ENCODE measurements around the gene SMARCC1.

GRCh38 chr3:47605652-47606051 is 176.0 kb downstream of the SMARCC1 start:
- no peak for TF ChIP-seq BHLHE40 (IDR thresholded peaks at IDR 0.05; ENCODE audit: low read depth, low read length)
- no peak for TF ChIP-seq CTCF (conservative IDR thresholded peaks at IDR 0.05; ENCODE audit: low read depth, low read length)
- no peak for TF ChIP-seq POLR2A (IDR thresholded peaks at IDR 0.05; ENCODE audit: low read depth, low read length)
- TF ChIP-seq RFX5 (IDR thresholded peaks at IDR 0.05; ENCODE audit: low read depth, low read length): no peak
- TF ChIP-seq CHD1 (IDR thresholded peaks at IDR 0.05; ENCODE audit: low read depth, low read length): no peak
- 0 out of 2 replicates have a peak, but pooled peaks have one; percentile 3 for TF ChIP-seq SMC3 (IDR thresholded peaks at IDR 0.05; ENCODE audit: low read depth, low read length)
- TF ChIP-seq CEBPB (IDR thresholded peaks at IDR 0.05; ENCODE audit: low read depth, low read length): no peak
- no peak for TF ChIP-seq RCOR1 (IDR thresholded peaks at IDR 0.05; ENCODE audit: insufficient replicate concordance, low read length)
- peak; percentile 23; the same call in 1 of the 2 replicates for TF ChIP-seq FOS (IDR thresholded peaks at IDR 0.05; ENCODE audit: low read depth, low read length)
- TF ChIP-seq NFE2L2 (IDR thresholded peaks at IDR 0.05; ENCODE audit: low read depth, low read length): no peak
- no peak for TF ChIP-seq USF2 (IDR thresholded peaks at IDR 0.05; ENCODE audit: low read depth, low read length)
- no peak for TF ChIP-seq MAFK (IDR thresholded peaks at IDR 0.05; ENCODE audit: low read depth, low read length)
- no peak for TF ChIP-seq RAD21 (IDR thresholded peaks at IDR 0.05; ENCODE audit: low read length)
- TF ChIP-seq MAZ (IDR thresholded peaks at IDR 0.05; ENCODE audit: borderline replicate concordance, low read depth, low read length): no peak
